GM10847 (cell line): ENCODE data around the gene ELMO1.

ENCODE experiments used
- POLR2A ChIP-seq: IDR thresholded peaks from 2 replicates; pipeline ENCODE4 v1.6.1; 2011; ENCODE audit not compliant: insufficient read length; ENCODE audit errors: extremely low read depth

The ELMO1 gene

GRCh38 chr7:37248396-37248861 is 200.2 kb downstream of the ELMO1 start:
- TF ChIP-seq POLR2A = no peak

DNA sequence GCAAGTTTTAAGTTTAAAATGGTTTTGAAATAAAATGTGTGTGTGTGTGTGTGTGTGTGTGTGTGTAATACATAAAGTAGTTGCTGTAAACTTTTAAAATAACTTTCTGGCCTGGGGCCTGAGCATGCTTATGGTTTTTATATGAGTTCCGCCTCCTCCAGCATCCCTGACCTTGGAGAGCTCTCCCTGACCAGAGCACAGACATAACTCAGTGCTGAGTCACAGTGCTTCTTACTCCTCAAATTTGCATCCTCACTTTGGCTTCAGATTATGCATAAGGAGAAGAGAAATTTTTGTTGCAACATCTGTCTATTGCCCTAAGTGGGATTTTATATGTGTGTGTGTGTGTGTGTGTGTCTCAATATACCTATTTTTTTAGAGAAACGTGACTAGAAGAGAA is 200.8 kb downstream of the ELMO1 start:
- no peak for TF ChIP-seq POLR2A

- no peak for TF ChIP-seq POLR2A
Measured at GRCh38 chr7:37245590-37245989, 203.1 kb downstream of the ELMO1 start.

DNA sequence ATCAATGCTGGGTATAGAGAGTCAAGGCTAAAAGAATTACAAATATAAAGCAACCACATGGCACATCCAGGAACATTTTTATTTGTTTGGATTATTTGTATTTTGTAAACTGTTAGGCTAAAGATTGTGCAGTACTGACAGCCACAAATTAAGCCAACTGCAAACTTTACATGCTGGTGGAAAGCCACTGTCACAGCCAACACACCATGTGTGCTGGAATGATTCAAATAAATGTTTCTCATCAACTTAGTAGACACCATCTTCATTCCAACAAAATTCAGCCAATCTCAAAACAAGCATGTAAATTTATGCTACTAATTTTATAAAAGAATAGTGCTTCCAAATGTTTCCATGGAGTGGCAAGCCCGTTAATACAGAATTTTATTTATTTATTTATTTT is 211.8 kb downstream of the ELMO1 start:
- TF ChIP-seq POLR2A = no peak

- TF ChIP-seq POLR2A = no peak
Measured at GRCh38 chr7:37235813-37236212, 212.9 kb downstream of the ELMO1 start.

DNA sequence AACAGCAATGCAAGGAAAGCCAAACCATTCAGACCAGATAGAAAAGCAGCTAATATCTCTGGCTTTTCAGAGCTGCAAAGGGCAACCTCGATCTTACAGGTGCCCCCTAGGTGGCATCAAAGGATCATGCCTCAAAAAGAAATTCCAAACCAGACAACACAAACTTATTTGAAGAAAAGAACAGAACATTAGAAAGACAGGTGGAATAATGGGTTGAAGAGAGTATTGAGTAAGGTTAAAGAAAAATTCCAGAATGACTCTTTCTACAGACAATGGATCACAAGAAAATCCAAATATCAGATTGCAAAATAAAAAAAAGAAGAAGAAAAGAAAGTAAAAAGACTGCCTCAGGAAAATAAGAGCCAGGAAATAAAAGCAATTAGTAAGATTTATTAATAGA is 213.7 kb downstream of the ELMO1 start:
- TF ChIP-seq POLR2A = no peak

GRCh38 chr7:37234334-37234733 is 214.3 kb downstream of the ELMO1 start:
- no peak for TF ChIP-seq POLR2A

GRCh38 chr7:37231613-37232012 is 217.1 kb downstream of the ELMO1 start:
- no peak for TF ChIP-seq POLR2A

DNA sequence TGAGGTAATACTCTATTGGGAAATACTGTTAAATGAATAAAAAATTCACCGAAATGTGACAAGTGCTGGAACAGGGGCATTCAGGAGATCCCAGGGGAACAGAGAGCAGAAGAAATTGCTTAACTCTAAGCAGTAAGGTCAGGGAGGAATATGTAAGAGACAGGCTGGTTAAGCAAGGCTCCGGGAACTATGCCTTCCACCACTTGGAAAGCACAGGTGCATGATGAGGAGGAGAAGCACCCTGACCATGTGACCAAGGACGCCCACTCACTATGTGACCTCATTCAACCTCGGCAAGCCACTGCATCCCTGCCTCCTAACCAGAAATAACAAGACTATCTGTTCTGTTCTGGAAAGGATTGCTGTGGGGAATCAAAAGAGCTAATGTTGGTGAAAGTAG is 218.4 kb downstream of the ELMO1 start:
- TF ChIP-seq POLR2A = no peak

DNA sequence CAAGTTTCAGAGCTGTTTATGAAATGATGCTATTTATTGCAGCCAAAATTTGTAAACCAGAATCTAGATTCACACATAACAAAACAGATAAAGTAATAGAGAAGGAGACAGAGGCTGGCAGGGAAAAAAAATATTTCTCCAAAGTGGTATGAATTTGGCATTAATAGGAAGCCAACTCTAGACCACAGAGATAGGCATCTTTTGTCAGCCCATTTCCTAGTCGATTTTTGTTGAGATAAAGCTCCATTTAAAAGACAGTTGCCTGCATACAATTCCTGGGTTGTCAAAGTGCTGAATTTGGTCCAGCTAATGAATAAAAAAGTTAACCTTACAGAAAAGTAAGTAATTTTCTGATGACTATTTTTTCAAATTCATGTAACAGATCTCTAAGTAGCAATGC is 219.3 kb downstream of the ELMO1 start:
- no peak for TF ChIP-seq POLR2A

DNA sequence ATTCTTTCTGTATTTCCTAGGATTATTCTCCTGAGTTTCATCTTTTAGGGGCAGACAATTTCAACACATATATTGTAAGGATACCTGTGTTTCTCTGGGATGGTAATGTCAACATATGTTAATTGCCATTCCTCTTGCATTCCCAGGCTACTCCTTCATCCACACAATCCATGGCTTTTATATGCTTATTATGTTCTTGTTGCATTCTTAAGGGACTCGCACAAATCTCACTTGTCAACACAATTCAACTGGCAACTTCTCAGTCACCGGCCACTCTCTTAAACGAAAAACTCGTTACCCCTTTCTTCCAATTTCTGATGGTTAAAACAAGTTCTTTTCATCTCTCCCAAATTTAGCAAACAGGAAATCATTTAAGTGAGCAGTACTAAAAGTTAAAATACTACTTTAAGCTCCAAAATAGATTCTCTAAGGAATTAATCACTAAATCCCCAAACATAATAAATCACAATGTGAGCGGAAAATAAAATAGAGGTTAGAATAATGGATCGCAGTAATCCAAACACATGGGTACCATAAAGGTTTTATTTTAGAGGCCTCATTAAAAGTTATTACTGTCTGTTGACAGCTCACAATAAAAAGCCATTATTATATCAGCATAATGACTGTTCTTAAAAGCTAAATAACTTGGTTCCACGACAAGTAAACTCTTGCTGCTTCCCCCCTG is 223.2 kb downstream of the ELMO1 start:
- TF ChIP-seq POLR2A = no peak

- no peak for TF ChIP-seq POLR2A
Measured at GRCh38 chr7:37224746-37225145, 223.9 kb downstream of the ELMO1 start.

GRCh38 chr7:37220664-37221063 is 228.0 kb downstream of the ELMO1 start:
- no peak for TF ChIP-seq POLR2A

DNA sequence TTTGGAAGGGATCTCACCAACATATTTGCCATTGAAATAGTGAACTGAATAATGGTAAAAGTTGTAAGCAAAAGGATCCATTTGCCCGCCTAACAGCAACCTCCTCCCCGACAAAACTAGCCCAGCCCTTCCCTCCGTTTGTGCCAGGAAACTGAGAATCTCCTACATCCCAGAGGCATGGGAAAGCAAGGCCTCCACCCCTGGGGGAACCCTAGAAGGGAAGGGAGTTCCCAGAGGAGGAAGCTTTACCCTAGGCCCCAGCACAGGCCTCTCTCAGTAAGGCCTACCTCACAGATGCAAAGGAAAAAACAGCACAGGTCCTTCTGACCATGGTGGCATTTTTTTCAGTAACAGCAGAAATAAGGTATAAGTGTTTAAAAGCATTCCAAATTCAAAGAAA is 229.7 kb downstream of the ELMO1 start:
- no peak for TF ChIP-seq POLR2A

DNA sequence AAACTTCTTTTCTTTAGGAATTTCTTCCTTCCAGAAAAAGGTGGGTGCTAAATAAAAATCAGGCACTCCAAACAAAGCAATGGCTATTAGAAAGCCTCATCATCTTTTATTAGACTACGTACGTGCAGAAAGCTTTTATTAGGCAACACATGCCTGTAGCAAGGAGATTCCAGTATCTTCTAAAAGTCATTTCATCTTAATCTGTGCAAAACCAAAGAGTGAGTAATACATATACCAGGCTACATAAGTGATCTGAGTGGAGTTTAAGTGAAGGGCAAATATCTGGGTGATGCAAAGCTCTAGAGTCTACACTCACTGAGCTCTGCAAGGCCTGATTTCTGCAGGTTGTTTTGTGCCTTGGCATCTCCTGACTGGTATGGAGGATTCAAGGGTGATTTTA is 231.7 kb downstream of the ELMO1 start:
- no peak for TF ChIP-seq POLR2A

DNA sequence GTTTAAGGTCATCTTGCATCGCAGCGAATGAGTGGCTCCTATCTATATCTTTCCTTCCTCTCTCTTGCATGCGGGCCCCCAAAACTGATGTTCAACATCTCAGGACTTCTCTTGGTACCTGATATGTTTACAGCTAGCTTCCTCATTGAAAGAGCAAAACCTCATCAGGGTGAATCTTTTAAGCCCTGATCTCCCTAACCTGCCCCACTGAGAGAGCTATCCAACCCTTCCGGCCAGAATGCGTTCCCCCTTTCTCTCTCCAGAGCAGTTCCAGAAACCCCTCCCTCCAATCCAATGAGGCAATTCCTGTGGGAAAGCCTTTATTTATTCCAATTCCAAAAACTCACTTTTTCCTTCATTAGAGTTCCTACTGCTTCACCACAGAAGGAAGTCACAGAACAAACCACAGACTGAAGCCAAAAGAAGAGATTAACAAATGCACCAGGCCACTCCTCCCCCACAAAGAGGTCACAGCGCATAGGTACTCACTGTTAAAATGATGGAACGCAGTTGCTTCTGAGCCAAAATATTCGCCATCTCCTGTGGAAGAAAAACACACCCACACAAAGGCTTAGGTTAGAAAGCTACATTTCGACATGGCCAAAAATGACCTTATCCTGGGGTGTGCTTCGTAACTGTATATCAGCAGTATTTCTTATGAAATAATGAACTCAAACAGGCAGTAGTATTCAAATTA is 232.4 kb downstream of the ELMO1 start:
- no peak for TF ChIP-seq POLR2A

DNA sequence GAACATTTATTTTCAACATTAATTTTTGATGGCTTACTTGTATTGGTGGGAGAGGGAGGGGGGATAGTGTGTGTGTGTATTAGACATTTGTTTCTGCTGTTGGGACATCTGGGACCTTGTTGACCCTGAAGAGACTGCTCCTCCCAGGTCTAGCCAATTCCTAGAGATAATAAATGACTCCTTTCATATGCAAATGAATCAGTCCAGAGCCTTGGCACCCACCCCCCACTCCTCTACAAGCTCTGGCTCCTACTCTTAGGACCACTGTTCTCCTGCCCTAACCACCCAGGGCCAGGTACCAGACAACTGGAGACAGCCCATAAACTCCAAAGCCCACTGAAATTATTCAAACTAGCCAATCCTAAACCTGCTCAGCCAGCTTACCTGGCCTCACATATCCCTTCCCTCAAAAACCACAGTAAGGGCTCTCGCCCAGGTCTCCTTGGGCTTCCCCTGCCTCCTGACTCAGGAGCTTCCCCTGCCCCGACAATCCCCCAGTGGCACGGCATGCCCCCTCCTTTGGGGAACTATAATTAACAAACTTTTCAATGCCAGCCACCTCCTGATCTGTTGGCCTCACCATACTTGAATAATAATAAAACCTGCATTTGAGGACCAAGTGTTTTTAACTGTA is 233.3 kb downstream of the ELMO1 start:
- no peak for TF ChIP-seq POLR2A

GRCh38 chr7:37212556-37212955 is 236.1 kb downstream of the ELMO1 start:
- TF ChIP-seq POLR2A = no peak
